Measurements from ENCODE around the gene TP53. TPM values are rescaled to one million over a fixed set of nuclear protein-coding genes. Genes with fewer than 3 reads are reported as not detected.
"Not testable (repeated sequence)": the region's sequence is repeated elsewhere in the genome, so short reads cannot be mapped to it uniquely, and the experiment has no call there.

The TP53 gene
- total and polyA plus RNA-seq, 7 donors, result 14.0 to 45.3 (median 16.2) TPM

DNA sequence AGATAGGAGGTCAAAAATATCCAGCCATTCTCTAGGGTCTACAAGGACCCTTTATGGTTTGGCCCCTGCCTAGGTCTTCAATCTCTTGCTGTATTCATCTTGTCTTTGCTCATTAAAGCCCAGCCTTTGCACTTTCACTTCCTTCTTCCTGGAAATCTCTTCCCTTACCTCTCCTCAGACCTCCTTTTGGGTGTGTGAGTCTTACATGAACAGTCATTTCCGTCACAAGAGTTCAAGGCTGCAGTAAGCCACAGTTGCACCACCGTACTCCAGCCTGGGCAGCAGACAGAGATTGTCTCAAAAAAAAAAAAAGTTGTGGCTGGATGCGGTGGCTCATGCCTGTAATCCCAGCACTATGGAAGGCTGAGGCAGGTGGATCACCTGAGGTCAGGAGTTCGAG lies 42.5 kb downstream of the TP53 start:
- intact Hi-C loops (cut with DNase I), result no loop called here
- H3K27ac ChIP-seq, result no peak overlapping the region
- no peaks in the 10 kb centered on the region for H3K4me1 ChIP-seq
- TF ChIP-seq POLR2AphosphoS5 (IDR thresholded peaks at IDR 0.05) (no peak), EP300 (IDR thresholded peaks at IDR 0.05) (no peak), POLR2A (IDR thresholded peaks at IDR 0.05) (no peak), CTCF (IDR thresholded peaks at IDR 0.05) (no peak)
- 75 to 83% methylated on average over 4 of the region's 4 CpGs for WGBS, 2 donors
- no peak overlapping the region for H3K4me3 ChIP-seq
- peaks cover 0 to 36% (median 8%) of the 10 kb centered on the region in 3 donors for H3K27me3 ChIP-seq
- H3K36me3 ChIP-seq, result no peaks in the 10 kb centered on the region
- H3K9me3 ChIP-seq, result no peaks in the 10 kb centered on the region
- no peak for DNase-seq

- DNase-seq; H3K27me3 ChIP-seq; H3K36me3 ChIP-seq; H3K4me1 ChIP-seq; H3K9me3 ChIP-seq; H3K27ac ChIP-seq; intact Hi-C loops (cut with DNase I); H3K4me3 ChIP-seq: not testable (repeated sequence)
- WGBS, 2 donors, result 56 to 60% methylated on average over 7 of the region's 7 CpGs
Observed at GRCh38 chr17:7641635-7642034, 45.7 kb downstream of the TP53 start.

DNA sequence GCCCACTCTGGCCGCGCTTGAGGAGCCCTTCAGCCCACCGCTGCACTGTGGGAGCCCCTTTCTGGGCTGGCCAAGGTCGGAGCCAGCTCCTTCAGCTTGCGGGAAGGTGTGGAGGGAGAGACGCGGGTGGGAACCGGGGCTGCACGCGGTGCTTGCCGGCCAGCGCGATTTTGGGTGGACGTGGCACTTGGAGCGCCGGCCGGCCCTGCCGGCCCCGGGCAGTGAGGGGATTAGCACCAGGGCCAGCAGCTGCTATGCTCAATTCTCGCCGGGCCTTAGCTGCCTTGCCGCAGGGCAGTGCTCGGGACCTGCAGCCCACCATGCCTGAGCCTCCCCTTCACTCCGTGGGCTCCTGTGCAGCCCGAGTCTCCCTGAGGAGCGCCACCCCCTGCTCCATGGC lies 46.5 kb downstream of the TP53 start:
- WGBS, 2 donors, result 95% methylated on average over 26 of the region's 26 CpGs
- TF ChIP-seq POLR2A (IDR thresholded peaks at IDR 0.05) (no peak), CTCF (IDR thresholded peaks at IDR 0.05) (no peak), EP300 (IDR thresholded peaks at IDR 0.05) (no peak), POLR2AphosphoS5 (IDR thresholded peaks at IDR 0.05) (no peak)
- no peak for DNase-seq
- Histone ChIP-seq H3K36me3 (no peaks in the 10 kb centered on the region), H3K27me3 (peaks cover 0 to 10% (median 0%) of the 10 kb centered on the region in 3 donors), H3K27ac (no peak overlapping the region), H3K4me3 (no peak overlapping the region), H3K9me3 (no peaks in the 10 kb centered on the region), H3K4me1 (no peaks in the 10 kb centered on the region)
- intact Hi-C loops (cut with DNase I), result no loop called here

- H3K4me1 ChIP-seq, result no peaks in the 10 kb centered on the region
- no peak overlapping the region for H3K27ac ChIP-seq
- no peaks in the 10 kb centered on the region for H3K27me3 ChIP-seq
- H3K36me3 ChIP-seq, result no peaks in the 10 kb centered on the region
- intact Hi-C loops (cut with DNase I), result no loop called here
- no peak overlapping the region for H3K4me3 ChIP-seq
- TF ChIP-seq CTCF (IDR thresholded peaks at IDR 0.05), result no peak
- no peak for TF ChIP-seq POLR2A (IDR thresholded peaks at IDR 0.05)
- TF ChIP-seq POLR2AphosphoS5 (IDR thresholded peaks at IDR 0.05), result no peak
- TF ChIP-seq EP300 (IDR thresholded peaks at IDR 0.05), result no peak
- WGBS, 2 donors, result 67 to 71% methylated on average over 5 of the region's 5 CpGs
- DNase-seq, result no peak
- H3K9me3 ChIP-seq, result no peaks in the 10 kb centered on the region
Observed at GRCh38 chr17:7636163-7636562, 51.1 kb downstream of the TP53 start.

GRCh38 chr17:7634384-7634783 lies 52.9 kb downstream of the TP53 start:
- H3K27me3 ChIP-seq, result no peaks in the 10 kb centered on the region
- no peak overlapping the region for H3K4me3 ChIP-seq
- no peak for DNase-seq
- H3K9me3 ChIP-seq, result no peaks in the 10 kb centered on the region
- WGBS, 2 donors, result 39 to 43% methylated on average over 5 of the region's 5 CpGs
- no peak overlapping the region for H3K27ac ChIP-seq
- TF ChIP-seq POLR2A (IDR thresholded peaks at IDR 0.05) (no peak), POLR2AphosphoS5 (IDR thresholded peaks at IDR 0.05) (no peak), CTCF (IDR thresholded peaks at IDR 0.05) (peak in 3 of 4 experiments; percentile 27 to 41 (median 30))
- no peaks in the 10 kb centered on the region for H3K36me3 ChIP-seq
- no peaks in the 10 kb centered on the region for H3K4me1 ChIP-seq
- intact Hi-C loops (cut with DNase I), result no loop called here

Measured in sigmoid colon (tissue), 7 donors.